Cardiac ventricle fibroblast (primary cell): ENCODE results near the gene COL4A5. TPM values are rescaled to one million over a fixed set of nuclear protein-coding genes. Genes with fewer than 3 reads are reported as not detected.

Source experiments
- total RNA-seq: library from RNA; depleted of rRNA; stranded (reverse); fragments of >200 nt; gene quantifications from 2 replicates; pipeline ENCODE4 v1.2.3, GENCODE V29; 2015

The COL4A5 gene
- total RNA-seq = 39.7 and 40.9 TPM in 2 replicates

DNA sequence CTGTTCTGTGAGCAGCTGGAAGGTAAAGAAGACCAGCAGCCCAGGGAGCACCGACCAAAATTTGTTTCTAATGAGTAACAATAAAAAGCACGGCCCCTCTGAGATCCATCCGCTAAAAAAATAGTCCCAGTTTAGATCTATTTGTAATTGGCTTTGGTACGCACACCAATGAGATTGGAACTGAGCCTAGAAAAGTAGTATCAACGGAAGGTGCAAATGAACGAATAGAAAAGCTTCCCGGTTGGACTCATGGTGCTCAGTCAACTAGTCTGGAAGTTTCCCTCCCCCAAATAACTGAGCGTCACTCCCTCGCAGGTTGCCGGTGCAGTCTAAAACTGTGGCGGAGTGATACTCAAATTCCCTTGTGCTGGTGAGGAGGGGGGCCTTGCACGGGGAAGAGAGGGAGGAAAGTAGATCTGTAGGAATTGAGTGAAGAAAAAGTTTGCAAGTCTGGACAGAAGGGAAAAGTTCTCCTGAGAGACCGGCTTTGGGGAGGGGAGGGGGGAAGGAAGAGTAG lies at the start of gene COL4A5:
Gene COL4A5 (plus strand): TSS at position 413 of the 517 bp plus-strand sequence. CDS start 288 bp downstream, outside the sequence.

DNA sequence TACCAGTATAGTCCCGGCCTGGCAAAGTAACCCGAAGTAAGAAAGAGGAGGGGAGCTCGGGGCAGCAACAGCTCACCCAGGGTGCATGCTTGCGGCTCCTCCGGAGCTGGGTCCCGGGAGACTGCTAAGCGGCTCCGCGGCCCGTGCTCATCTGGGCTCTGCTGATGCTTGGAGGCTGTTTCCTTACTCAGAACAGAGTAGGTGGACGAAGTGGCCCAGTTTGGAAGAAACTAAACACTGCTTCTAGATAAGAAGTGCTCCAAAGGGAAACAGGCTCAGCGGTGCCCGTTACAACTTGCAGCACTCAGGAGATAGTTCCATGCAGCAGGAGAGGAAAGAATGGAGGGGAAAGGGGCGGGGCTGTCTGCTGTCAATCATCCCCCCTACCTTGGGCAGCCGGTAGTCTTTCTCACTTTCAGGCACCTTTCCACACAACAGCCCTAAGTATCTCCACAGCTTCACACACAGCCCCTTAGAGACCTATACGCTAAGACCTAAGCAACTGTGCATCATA lies 1.5 kb upstream of the COL4A5 start, which contains the start of gene COL4A6:
Gene COL4A6 (minus strand): TSS at position 313 of the 514 bp plus-strand sequence. CDS start 226 bp downstream, at position 87.

DNA sequence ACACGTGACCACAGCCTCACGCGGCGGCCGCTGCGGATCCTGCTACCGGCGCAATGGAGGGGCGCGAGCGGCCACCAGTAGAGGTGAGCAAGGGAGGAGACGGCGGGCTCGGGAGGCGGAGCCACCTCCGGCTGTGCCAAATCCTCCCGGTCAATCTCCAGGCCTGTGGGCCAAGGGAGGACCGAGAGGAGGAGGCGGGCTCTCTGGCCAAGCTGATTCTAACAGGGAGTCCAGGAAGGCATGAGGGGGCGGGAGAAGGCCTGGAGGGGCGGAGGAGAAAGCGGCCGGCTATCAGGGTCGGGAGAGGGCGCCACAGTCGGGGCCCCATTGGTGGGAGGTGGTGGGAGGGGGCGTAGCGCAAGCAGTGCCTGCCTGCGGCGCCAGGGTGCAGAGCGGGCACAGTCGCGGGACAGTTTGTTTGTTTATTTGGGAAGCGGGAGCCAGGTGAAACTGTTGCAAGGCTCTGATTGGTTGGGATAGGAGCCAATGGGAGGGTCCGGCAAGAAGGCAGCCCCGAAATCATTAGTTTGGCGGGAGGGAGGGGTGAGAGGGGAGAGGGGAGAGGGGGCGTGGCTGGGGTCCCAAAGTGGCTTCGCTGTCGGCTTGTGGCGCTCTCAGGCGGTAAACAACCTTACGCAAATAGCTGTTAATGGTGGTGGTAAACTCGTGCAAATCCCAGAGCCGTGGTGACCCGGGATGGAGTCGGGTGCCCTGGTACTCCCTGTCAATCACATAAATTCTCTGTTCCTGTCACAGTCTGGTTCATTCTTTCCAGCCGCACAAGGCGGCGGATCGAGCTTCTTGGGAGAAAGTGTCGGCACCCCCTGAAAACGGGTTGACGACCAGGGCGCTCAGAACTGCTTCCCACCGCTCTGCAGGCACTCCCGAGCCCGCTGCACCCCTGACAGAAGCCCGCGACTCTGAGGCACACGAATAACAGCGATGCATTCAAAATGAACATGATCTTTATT lies 297.2 kb downstream of the COL4A5 start, which contains the start of gene IRS4:
Gene IRS4 (minus strand): TSS at position 55 of the 971 bp plus-strand sequence.

Other genes starting within 250 kb of the COL4A5 start
- 0.44 and 0.54 TPM in 2 replicates for gene COL4A6, start 1.4 kb upstream of the COL4A5 start, total RNA-seq